HFF-Myc (cell line): Measurements from ENCODE around the gene PLCB1.

Experiments used
- DNase-seq: peaks from one replicate; pipeline ENCODE4 v3.0.0-alpha.2; 2011; ENCODE audit warnings: low read depth; ENCODE audit errors: extremely low read depth
- H3K4me3 ChIP-seq: replicated peaks from 2 replicates; pipeline ENCODE4 v1.5.1; 2011; ENCODE audit warnings: low read depth, mild to moderate bottlenecking, control low read depth, low read length
- CTCF ChIP-seq: IDR thresholded peaks from 2 replicates; pipeline ENCODE4 v1.5.1; 2012; ENCODE audit warnings: mild to moderate bottlenecking, low read depth, low read length, control low read depth; ENCODE audit errors: missing control alignments

The PLCB1 gene

GRCh38 chr20:8874437-8874836 lies 742.4 kb downstream of the PLCB1 start:
- no peak for TF ChIP-seq CTCF
- DNase-seq = no peak
- H3K4me3 ChIP-seq = no peak overlapping the region

- TF ChIP-seq CTCF = no peak
- H3K4me3 ChIP-seq = no peak overlapping the region
- DNase-seq = no peak
Measured at GRCh38 chr20:8875586-8875985, 743.5 kb downstream of the PLCB1 start.

- no peak for DNase-seq
- TF ChIP-seq CTCF = no peak
- no peak overlapping the region for H3K4me3 ChIP-seq
Measured at GRCh38 chr20:8876366-8876765, 744.3 kb downstream of the PLCB1 start.

GRCh38 chr20:8877294-8877693 lies 745.2 kb downstream of the PLCB1 start:
- no peak for DNase-seq
- no peak for TF ChIP-seq CTCF
- no peak overlapping the region for H3K4me3 ChIP-seq

- TF ChIP-seq CTCF = no peak
- no peak for DNase-seq
- H3K4me3 ChIP-seq = no peak overlapping the region
Measured at GRCh38 chr20:8879669-8880068, 747.6 kb downstream of the PLCB1 start.

GRCh38 chr20:8880085-8880853 lies 748.2 kb downstream of the PLCB1 start:
- no peak for TF ChIP-seq CTCF

GRCh38 chr20:8891039-8891438 lies 759.0 kb downstream of the PLCB1 start:
- no peak overlapping the region for H3K4me3 ChIP-seq
- no peak for DNase-seq
- TF ChIP-seq CTCF = no peak

More at GRCh38 chr20:8880085-8880853, 748.2 kb downstream of the PLCB1 start:
- H3K4me3 ChIP-seq = no peak overlapping the region
- DNase-seq = no peak
